ENCODE results near the gene PRKACB.

PRKACB gene

GRCh38 chr1:84206375-84206774 lies 62.3 kb downstream of the PRKACB start:
- TF ChIP-seq, protein P1, sequence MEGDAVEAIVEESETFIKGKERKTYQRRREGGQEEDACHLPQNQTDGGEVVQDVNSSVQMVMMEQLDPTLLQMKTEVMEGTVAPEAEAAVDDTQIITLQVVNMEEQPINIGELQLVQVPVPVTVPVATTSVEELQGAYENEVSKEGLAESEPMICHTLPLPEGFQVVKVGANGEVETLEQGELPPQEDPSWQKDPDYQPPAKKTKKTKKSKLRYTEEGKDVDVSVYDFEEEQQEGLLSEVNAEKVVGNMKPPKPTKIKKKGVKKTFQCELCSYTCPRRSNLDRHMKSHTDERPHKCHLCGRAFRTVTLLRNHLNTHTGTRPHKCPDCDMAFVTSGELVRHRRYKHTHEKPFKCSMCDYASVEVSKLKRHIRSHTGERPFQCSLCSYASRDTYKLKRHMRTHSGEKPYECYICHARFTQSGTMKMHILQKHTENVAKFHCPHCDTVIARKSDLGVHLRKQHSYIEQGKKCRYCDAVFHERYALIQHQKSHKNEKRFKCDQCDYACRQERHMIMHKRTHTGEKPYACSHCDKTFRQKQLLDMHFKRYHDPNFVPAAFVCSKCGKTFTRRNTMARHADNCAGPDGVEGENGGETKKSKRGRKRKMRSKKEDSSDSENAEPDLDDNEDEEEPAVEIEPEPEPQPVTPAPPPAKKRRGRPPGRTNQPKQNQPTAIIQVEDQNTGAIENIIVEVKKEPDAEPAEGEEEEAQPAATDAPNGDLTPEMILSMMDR (IDR thresholded peaks at IDR 0.05; ENCODE audit: low read depth, low read length, missing control alignments) = no peak
- no peak for DNase-seq (ENCODE audit: extremely low read depth, low read depth)
- H3K4me3 ChIP-seq (replicated peaks; ENCODE audit: low read depth, low read length) = no peak overlapping the region

DNA sequence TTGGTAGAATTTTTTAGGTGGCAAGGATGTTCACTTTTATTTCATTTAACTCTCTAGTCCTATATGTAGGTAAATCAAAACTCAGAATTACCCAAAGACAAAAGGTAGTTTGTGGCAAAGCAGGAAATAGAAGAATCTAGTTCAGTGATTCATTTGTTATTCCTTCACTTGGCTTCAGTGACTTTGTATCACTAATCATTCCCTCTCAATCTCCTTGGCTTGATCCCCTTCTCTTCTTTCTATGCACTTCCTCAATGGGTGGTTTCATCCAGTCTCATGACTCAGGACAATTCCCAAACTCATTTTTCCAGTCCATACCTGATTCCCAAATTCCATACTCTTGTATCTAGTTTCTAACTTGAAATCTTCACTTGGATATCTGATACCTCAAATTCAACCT lies 64.9 kb downstream of the PRKACB start:
- DNase-seq (ENCODE audit: extremely low read depth, low read depth) = no peak
- H3K4me3 ChIP-seq (replicated peaks; ENCODE audit: low read depth, low read length) = no peak overlapping the region
- TF ChIP-seq, protein P1 (IDR thresholded peaks at IDR 0.05; ENCODE audit: low read depth, low read length, missing control alignments) = no peak

DNA sequence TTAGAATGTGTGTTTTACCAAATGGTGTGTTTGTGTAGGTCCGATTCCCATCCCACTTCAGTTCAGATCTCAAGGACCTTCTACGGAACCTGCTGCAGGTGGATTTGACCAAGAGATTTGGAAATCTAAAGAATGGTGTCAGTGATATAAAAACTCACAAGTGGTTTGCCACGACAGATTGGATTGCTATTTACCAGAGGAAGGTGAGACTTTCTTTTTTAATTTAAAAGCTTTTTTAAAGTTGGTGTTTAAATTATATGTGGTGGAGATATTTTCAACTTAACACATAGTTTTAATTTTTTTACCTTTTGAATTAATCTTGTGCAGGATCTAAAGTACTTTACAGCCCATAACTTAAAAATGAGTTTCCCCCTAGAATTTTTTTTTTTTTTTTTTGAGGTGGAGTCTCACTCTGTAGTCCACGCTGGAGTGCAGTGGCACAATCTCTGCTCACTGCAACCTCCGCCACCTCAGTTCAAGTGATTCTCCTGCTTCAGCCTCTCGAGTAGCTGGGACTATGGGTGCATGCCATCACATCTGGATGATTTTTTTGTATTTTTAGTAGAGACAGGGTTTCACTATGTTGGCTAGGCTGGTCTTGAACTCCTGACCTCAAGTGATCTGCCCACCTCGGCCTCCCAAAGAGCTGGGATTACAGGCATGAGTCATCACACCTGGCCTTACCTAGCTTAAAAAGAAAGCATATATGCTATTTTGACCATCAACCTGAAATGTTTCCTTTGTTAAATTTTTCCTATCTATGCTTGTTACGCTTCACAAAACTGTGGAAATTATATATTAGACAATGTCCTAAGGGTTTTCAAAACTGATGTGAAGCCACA lies 70.3 kb downstream of the PRKACB start:
- no peak for DNase-seq (ENCODE audit: extremely low read depth, low read depth)
- TF ChIP-seq, protein P1 (IDR thresholded peaks at IDR 0.05; ENCODE audit: low read depth, low read length, missing control alignments) = no peak
- H3K4me3 ChIP-seq (replicated peaks; ENCODE audit: low read depth, low read length) = no peak overlapping the region

- TF ChIP-seq, protein P1 (IDR thresholded peaks at IDR 0.05; ENCODE audit: low read depth, low read length, missing control alignments) = no peak
- no peak overlapping the region for H3K4me3 ChIP-seq (replicated peaks; ENCODE audit: low read depth, low read length)
- DNase-seq (ENCODE audit: extremely low read depth, low read depth) = no peak
These were observed 73.2 kb downstream of the PRKACB start for GRCh38 chr1:84217239-84217638.

- DNase-seq (ENCODE audit: extremely low read depth, low read depth) = peak; percentile 10
- H3K4me3 ChIP-seq (replicated peaks; ENCODE audit: low read depth, low read length) = no peak overlapping the region
- TF ChIP-seq, protein P1 (IDR thresholded peaks at IDR 0.05; ENCODE audit: low read depth, low read length, missing control alignments) = peak; percentile 24
These were observed 79.8 kb downstream of the PRKACB start for GRCh38 chr1:84223751-84224432.

DNA sequence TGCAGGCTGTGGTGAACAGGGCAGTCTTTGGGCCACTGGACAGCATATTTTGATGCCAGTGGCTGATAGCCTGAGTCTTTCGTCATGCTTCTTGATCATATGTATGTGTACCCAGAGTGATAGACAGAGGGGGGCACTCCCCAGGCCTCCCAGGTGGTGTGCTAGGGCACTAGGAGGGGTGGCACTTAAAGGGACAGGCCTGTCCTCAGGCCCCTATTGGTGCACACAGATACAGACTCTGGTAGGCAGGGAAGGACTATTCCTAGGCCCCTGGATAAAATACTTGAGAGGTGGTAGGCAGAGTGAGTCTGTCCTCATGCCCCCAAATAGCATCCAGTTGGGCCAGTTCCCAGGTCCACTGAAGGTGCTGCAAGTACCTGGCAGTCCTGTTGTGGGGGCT lies 80.8 kb downstream of the PRKACB start:
- TF ChIP-seq, protein P1 (IDR thresholded peaks at IDR 0.05; ENCODE audit: low read depth, low read length, missing control alignments) = no peak
- H3K4me3 ChIP-seq (replicated peaks; ENCODE audit: low read depth, low read length) = no peak overlapping the region
- no peak for DNase-seq (ENCODE audit: extremely low read depth, low read depth)

Data from HFF-Myc (cell line).